ENCODE measurements around the gene USP44.

DNA sequence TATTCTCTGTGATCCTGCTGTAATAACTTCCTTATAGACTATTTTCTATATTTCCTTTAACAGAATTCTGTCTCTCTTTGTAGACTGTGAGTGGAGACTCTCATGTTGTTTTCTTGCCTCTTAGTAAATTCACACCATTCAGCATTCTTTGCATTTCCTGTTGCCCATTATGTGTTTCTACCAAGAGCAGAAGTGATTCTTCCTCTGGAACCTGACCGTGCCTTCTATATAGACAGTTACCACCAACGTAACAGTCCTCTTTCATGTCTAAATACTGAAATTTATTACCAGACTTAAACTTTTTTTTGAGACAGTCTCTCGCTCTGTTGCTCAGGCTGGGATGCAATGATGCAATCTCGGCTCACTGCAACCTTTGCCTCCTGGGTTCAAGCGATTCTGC lies 46.2 kb downstream of the USP44 start:
- TF ChIP-seq POLR2A (IDR thresholded peaks at IDR 0.05) = no peak
- TF ChIP-seq, protein P1, sequence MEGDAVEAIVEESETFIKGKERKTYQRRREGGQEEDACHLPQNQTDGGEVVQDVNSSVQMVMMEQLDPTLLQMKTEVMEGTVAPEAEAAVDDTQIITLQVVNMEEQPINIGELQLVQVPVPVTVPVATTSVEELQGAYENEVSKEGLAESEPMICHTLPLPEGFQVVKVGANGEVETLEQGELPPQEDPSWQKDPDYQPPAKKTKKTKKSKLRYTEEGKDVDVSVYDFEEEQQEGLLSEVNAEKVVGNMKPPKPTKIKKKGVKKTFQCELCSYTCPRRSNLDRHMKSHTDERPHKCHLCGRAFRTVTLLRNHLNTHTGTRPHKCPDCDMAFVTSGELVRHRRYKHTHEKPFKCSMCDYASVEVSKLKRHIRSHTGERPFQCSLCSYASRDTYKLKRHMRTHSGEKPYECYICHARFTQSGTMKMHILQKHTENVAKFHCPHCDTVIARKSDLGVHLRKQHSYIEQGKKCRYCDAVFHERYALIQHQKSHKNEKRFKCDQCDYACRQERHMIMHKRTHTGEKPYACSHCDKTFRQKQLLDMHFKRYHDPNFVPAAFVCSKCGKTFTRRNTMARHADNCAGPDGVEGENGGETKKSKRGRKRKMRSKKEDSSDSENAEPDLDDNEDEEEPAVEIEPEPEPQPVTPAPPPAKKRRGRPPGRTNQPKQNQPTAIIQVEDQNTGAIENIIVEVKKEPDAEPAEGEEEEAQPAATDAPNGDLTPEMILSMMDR (IDR thresholded peaks at IDR 0.05) = no peak
- no peak for TF ChIP-seq POLR2AphosphoS5 (IDR thresholded peaks at IDR 0.05)

Measured in transverse colon (tissue), 4 donors.